Vagina (tissue), 2 donors: ENCODE results near the gene OR51E2.

Experiments
- CTCF ChIP-seq, 3 experiments: fragments of 450-650 bp in 2 of 3; fragments of 200-600 bp in 1 of 3; sonication (generic) in 1 of 3; IDR thresholded peaks; one replicate each; pipeline ENCODE4 v1.5.1; 2017 to 2019; ENCODE audit warnings: antibody characterized with exemption in 3 of 3, mild to moderate bottlenecking in 2 of 3, moderate library complexity in 2 of 3
- POLR2A ChIP-seq, 2 donors: fragments of 450-650 bp; IDR thresholded peaks; one replicate each; pipeline ENCODE4 v1.6.1; 2017; ENCODE audit warnings: antibody characterized with exemption in 2 of 2, mild to moderate bottlenecking in 2 of 2, moderate library complexity in 2 of 2

GRCh38 chr11:4672470-4672869 is 25.2 kb downstream of the OR51E2 start:
- TF ChIP-seq CTCF (IDR thresholded peaks at IDR 0.05): no peak
- no peak for TF ChIP-seq POLR2A (IDR thresholded peaks at IDR 0.05)
